K562 (cell line): ENCODE measurements around the gene BPI. TPM values are rescaled to one million over a fixed set of nuclear protein-coding genes. Genes with fewer than 3 reads are reported as not detected.

Source experiments
- ATAC-seq: fragments of 200-7000 bp; cut with Tn5 transposase; 3 replicates; pipeline ENCODE4 v1.9.1; 2020; ENCODE audit warnings: moderate library complexity
- BruUV-seq: library from RNA; stranded (reverse); fragments of 400-500 nt; replicated peaks from 2 replicates; lab custom pipeline; 2021; lab: Mats Ljungman, UMichigan
- CTCF ChIA-PET: fragments of 300-600 bp; formaldehyde crosslinking; extraction: SDS; loops from one replicate; lab custom pipeline; 2021; ENCODE audit warnings: low intra/inter-chr PET ratio; lab: Yijun Ruan, JAX
- POLR2A ChIA-PET: fragments of 300-600, 350-650 bp; sonication (Branson Sonifier 250); formaldehyde crosslinking; extraction: SDS; loops from one replicate; lab custom pipeline; 2021; ENCODE audit warnings: antibody characterized with exemption, inconsistent platforms; lab: Yijun Ruan, JAX
- DNase-seq, 4 experiments: peaks; one replicate each; pipeline versions ENCODE4 v3.0.0 to v3.0.0-alpha.2; 2011 to 2018; ENCODE audit warnings: low spot score in 3 of 4, mixed read lengths in 3 of 4; ENCODE audit errors: extremely low read depth in 1 of 4
- FAIRE-seq: peaks from 2 replicates; lab custom pipeline; 2011; peaks lifted over from hg19 to GRCh38; lab: Jason Lieb, UNC
- H2AFZ ChIP-seq: 2 replicates; pipeline ENCODE4 v1.6.0; 2011; ENCODE audit warnings: low read depth, low read length, control low read depth, inconsistent platforms
- H3K27ac ChIP-seq: fragments of 200-600 bp; 3 replicates; pipeline ENCODE4 v1.8.0; 2011; ENCODE audit warnings: low read depth, mild to moderate bottlenecking, control low read depth, inconsistent platforms, low read length, moderate library complexity, mixed read lengths; ENCODE audit errors: extremely low read depth
- H3K27me3 ChIP-seq, 2 experiments: fragments of 300-600 bp in 1 of 2; 2 replicates in 1 of 2; 3 replicates in 1 of 2; pipeline versions ENCODE4 v1.6.0 to v1.8.0; 2011; ENCODE audit warnings: inconsistent platforms in 2 of 2, low read length in 2 of 2, mild to moderate bottlenecking in 1 of 2, mixed read lengths in 1 of 2, moderate library complexity in 1 of 2; ENCODE audit not compliant: control insufficient read depth in 2 of 2, insufficient read depth in 2 of 2
- H3K36me3 ChIP-seq: fragments of 300-600 bp; 3 replicates; pipeline ENCODE4 v1.8.0; 2011; ENCODE audit warnings: mild to moderate bottlenecking, low read length, inconsistent platforms; ENCODE audit not compliant: control insufficient read depth, insufficient read depth
- H3K4me1 ChIP-seq, 2 experiments: fragments of 200-600 bp in 1 of 2; replicated peaks in 1 of 2; 2 replicates in 1 of 2; 3 replicates in 1 of 2; pipeline versions ENCODE4 v1.5.1 to v1.8.0; 2011; ENCODE audit warnings: inconsistent platforms in 2 of 2, low read length in 2 of 2, mild to moderate bottlenecking in 1 of 2, mixed read lengths in 1 of 2, moderate library complexity in 1 of 2; ENCODE audit not compliant: control insufficient read depth in 2 of 2, insufficient read depth in 2 of 2
- H3K4me2 ChIP-seq: 2 replicates; pipeline ENCODE4 v1.6.1; 2011; ENCODE audit warnings: low read length, control low read depth, inconsistent platforms, mixed read lengths; ENCODE audit not compliant: insufficient read depth
- H3K4me3 ChIP-seq: fragments of 200-600 bp; sonication (generic), shearing (Covaris generic); 2 replicates; pipeline ENCODE4 v1.5.1; 2016; ENCODE audit warnings: control low read depth, inconsistent platforms
- H3K79me2 ChIP-seq: fragments of 200-600 bp; 3 replicates; pipeline ENCODE4 v1.8.0; 2011; ENCODE audit warnings: low read length, inconsistent platforms; ENCODE audit not compliant: control insufficient read depth, insufficient read depth
- H3K9ac ChIP-seq, 2 experiments: 2 replicates each; pipeline versions ENCODE4 v1.6.0 to v1.6.1; 2011; ENCODE audit warnings: low read depth in 2 of 2, low read length in 2 of 2, control low read depth in 1 of 2, inconsistent platforms in 1 of 2, mild to moderate bottlenecking in 1 of 2, mixed read lengths in 1 of 2; ENCODE audit not compliant: insufficient read depth in 1 of 2
- H3K9me1 ChIP-seq: one replicate; pipeline ENCODE4 v1.6.0; 2011; ENCODE audit warnings: inconsistent platforms, mild to moderate bottlenecking, low read length, moderate library complexity; ENCODE audit not compliant: control insufficient read depth, insufficient read depth
- H3K9me3 ChIP-seq: replicated peaks from 2 replicates; pipeline ENCODE4 v1.5.1; 2011; ENCODE audit warnings: low read depth, low read length, inconsistent platforms; ENCODE audit not compliant: control insufficient read depth, insufficient read depth
- H4K20me1 ChIP-seq: replicated peaks from 2 replicates; pipeline ENCODE4 v1.6.1; 2011; ENCODE audit warnings: low read length, inconsistent platforms, mixed read lengths; ENCODE audit not compliant: control insufficient read depth, insufficient read depth
- FOXJ3 ChIP-seq: sonication (generic); formaldehyde crosslinking; IDR thresholded peaks from 2 replicates; pipeline ENCODE4 v1.4.0; 2020; ENCODE audit warnings: mild to moderate bottlenecking, missing genetic modification reagents
- GABPB1 ChIP-seq: sonication (generic); formaldehyde crosslinking; IDR thresholded peaks from 2 replicates; pipeline ENCODE4 v1.8.0; 2022; ENCODE audit warnings: mild to moderate bottlenecking, missing genetic modification reagents
- HDAC1 ChIP-seq, 2 experiments: fragments of 450-650 bp; IDR thresholded peaks; 2 replicates each; pipeline ENCODE4 v1.6.1; 2016 to 2017; ENCODE audit warnings: inconsistent platforms in 1 of 2, mild to moderate bottlenecking in 1 of 2, moderate library complexity in 1 of 2
- JUN ChIP-seq, 2 experiments: sonication (generic) in 1 of 2; formaldehyde crosslinking in 1 of 2; IDR thresholded peaks; 2 replicates each; pipeline versions ENCODE4 v1.6.1 to v1.8.0; 2012 to 2022; ENCODE audit warnings: borderline replicate concordance in 2 of 2, mild to moderate bottlenecking in 2 of 2, improper control_type of control experiment in 1 of 2, low read depth in 1 of 2, low read length in 1 of 2, missing genetic modification reagents in 1 of 2
- KDM1A ChIP-seq, 2 experiments: fragments of 450-650 bp; IDR thresholded peaks; 2 replicates each; pipeline ENCODE4 v1.6.1; 2016; ENCODE audit warnings: mild to moderate bottlenecking in 2 of 2
- POU5F1 ChIP-seq: fragments of 150-350 bp; IDR thresholded peaks from 2 replicates; pipeline ENCODE4 v1.6.1; 2014; ENCODE audit warnings: borderline replicate concordance, low read length, low read depth, mild to moderate bottlenecking; ENCODE audit not compliant: partially characterized antibody
- RB1 ChIP-seq: fragments of 450-650 bp; IDR thresholded peaks from 2 replicates; pipeline ENCODE4 v1.6.1; 2017; ENCODE audit warnings: low read depth, mild to moderate bottlenecking
- RNF219 ChIP-seq: fragments of 250-450 bp; sonication (Bioruptor Pico); IDR thresholded peaks from 2 replicates; pipeline ENCODE4 v1.5.0; 2022; ENCODE audit warnings: mild to moderate bottlenecking
- SIX5 ChIP-seq, 2 experiments: IDR thresholded peaks; 2 replicates each; pipeline ENCODE4 v1.6.1; 2011; ENCODE audit warnings: low read length in 2 of 2, borderline replicate concordance in 1 of 2, low read depth in 1 of 2, mild to moderate bottlenecking in 1 of 2, moderate library complexity in 1 of 2; ENCODE audit not compliant: insufficient read depth in 1 of 2
- TSC22D4 ChIP-seq: fragments of 450-650 bp; IDR thresholded peaks from 2 replicates; pipeline ENCODE4 v1.6.1; 2016; ENCODE audit warnings: missing genetic modification characterization, missing biosample characterization, control low read depth
- ZMIZ1 ChIP-seq, 2 experiments: fragments of 150-350 bp in 1 of 2; IDR thresholded peaks; 2 replicates each; pipeline ENCODE4 v1.6.1; 2012 to 2016; ENCODE audit warnings: low read depth in 2 of 2, low read length in 2 of 2, mild to moderate bottlenecking in 1 of 2, moderate library complexity in 1 of 2
- ZNF239 ChIP-seq: fragments of 250-450 bp; sonication (Bioruptor Pico); IDR thresholded peaks from 2 replicates; pipeline ENCODE4 v1.4.0; 2020; ENCODE audit warnings: mild to moderate bottlenecking
- WGBS: fragments of 100-300 bp; shearing (Covaris generic); methylation state at CpG from one replicate; pipeline ENCODE4 v1.1.6; 2016; ENCODE audit warnings: low coverage, mixed read lengths; ENCODE audit not compliant: insufficient coverage; ENCODE audit errors: missing lambda C conversion rate; 5-methylcytosine and 5-hydroxymethylcytosine counted together
- in situ Hi-C: fragments of 300-500 bp; cut with MboI; formaldehyde crosslinking; loops from 4 replicates; pipeline ENCODE4 v1.15.0; 2018; ENCODE audit warnings: inconsistent platforms, mixed read lengths
- intact Hi-C: fragments of 100-400 bp; cut with micrococcal nuclease; formaldehyde crosslinking; loops from 2 replicates; pipeline ENCODE4 v1.14.2; 2022
- polyA plus RNA-seq, 8 experiments: library from polyadenylated mRNA; depleted of rRNA in 4 of 8; stranded (reverse) in 5 of 8; unstranded in 3 of 8; fragments of >200 nt; fragmentation: Nextera tagmentation in 2 of 8; fragmentation: Illumina TruSeq in 1 of 8; extraction: Ambion mirVana in 2 of 8; extraction: Trizol in 1 of 8; gene quantifications; 2 replicates each; pipeline versions ENCODE4 v1.2.1 to v1.2.3, GENCODE V29; 2011 to 2014; ENCODE audit warnings: inconsistent platforms in 1 of 8, missing spikeins in 1 of 8
- total RNA-seq, 7 experiments: library from RNA; depleted of rRNA in 6 of 7; stranded (reverse); fragments of >200 nt in 6 of 7; fragmentation: Illumina TruSeq in 2 of 7; extraction: Trizol in 2 of 7; gene quantifications; 2 replicates each; pipeline versions ENCODE4 v1.2.1 to v1.2.3, GENCODE V29; 2011 to 2021; ENCODE audit warnings: low replicate concordance in 1 of 7
- TF ChIP-seq, protein P1 (sequence below): fragments of 450-650 bp; IDR thresholded peaks from 2 replicates; pipeline ENCODE4 v1.7.0; 2016; ENCODE audit warnings: borderline replicate concordance

BPI gene
- total and polyA plus RNA-seq, 9 of the 15 experiments (the other 6 are each of a cell fraction or from before 2014, with no cell fraction given), result not detected

- TF ChIP-seq, protein P1, sequence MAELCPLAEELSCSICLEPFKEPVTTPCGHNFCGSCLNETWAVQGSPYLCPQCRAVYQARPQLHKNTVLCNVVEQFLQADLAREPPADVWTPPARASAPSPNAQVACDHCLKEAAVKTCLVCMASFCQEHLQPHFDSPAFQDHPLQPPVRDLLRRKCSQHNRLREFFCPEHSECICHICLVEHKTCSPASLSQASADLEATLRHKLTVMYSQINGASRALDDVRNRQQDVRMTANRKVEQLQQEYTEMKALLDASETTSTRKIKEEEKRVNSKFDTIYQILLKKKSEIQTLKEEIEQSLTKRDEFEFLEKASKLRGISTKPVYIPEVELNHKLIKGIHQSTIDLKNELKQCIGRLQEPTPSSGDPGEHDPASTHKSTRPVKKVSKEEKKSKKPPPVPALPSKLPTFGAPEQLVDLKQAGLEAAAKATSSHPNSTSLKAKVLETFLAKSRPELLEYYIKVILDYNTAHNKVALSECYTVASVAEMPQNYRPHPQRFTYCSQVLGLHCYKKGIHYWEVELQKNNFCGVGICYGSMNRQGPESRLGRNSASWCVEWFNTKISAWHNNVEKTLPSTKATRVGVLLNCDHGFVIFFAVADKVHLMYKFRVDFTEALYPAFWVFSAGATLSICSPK, result no peak
- TF ChIP-seq ZMIZ1 (IDR thresholded peaks at IDR 0.05; ENCODE audit: low read depth in 2 of 2, low read length in 2 of 2) (no peak), FOXJ3 (no peak), RB1 (no peak), POU5F1 (no peak)
- TF ChIP-seq, all 486 proteins: peak for 0
Observed at GRCh38 chr20:38311491-38311890, 7.5 kb downstream of the BPI start (continued).

DNA sequence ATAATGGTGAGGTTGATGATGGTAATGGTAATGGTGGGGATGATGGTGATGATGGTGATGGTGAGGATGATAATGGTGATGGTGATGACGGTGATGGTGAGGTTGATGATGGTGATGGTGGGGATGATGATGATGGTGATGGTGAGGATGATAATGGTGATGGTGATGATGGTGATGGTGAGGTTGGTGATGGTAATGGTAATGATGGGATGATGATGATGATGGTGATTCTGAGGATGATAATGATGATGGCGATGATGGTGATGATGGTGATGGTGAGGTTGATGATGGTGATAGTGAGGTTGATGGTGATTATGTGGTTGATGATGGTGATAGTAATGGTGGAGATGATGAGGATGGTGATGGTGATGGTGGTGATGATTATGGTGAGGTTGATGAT, 9.7 kb downstream of the BPI start:
- Histone ChIP-seq H2AFZ (no peak overlapping the region), H3K79me2 (no peaks in the 10 kb centered on the region), H3K9me1 (no peaks in the 10 kb centered on the region), H3K4me3 (no peak overlapping the region), H3K9me3 (0 out of 2 replicates have a peak, but pooled peaks cover 6% of the 10 kb centered on the region), H3K36me3 (no peaks in the 10 kb centered on the region), H4K20me1 (no peaks in the 10 kb centered on the region), H3K9ac (no peak overlapping the region), H3K27ac (no peak overlapping the region), H3K4me2 (no peak overlapping the region), H3K4me1 (no peaks in the 10 kb centered on the region), H3K27me3 (peaks cover 10 to 23% of the 10 kb centered on the region in 2 experiments)
- CTCF ChIA-PET, result no interaction called here
- no peak for ATAC-seq
- POLR2A ChIA-PET, result no interaction called here
- WGBS, result 0% methylated on average over 2 of the region's 2 CpGs
- in situ Hi-C loops, result no loop called here
- BruUV-seq, result no TSS peak
- intact Hi-C loops, result no loop called here
- FAIRE-seq, result no peak
- no peak for DNase-seq
- no peak for TF ChIP-seq JUN (IDR thresholded peaks at IDR 0.05; ENCODE audit: borderline replicate concordance, low read depth, low read length)
- no peak for TF ChIP-seq JUN (CRISPR knock-in tag; IDR thresholded peaks at IDR 0.05; ENCODE audit: borderline replicate concordance)
- TF ChIP-seq KDM1A (IDR thresholded peaks at IDR 0.05), result peak; percentile 37 to 40; a peak in 3 of 4 replicates
- TF ChIP-seq GABPB1, result no peak
- TF ChIP-seq RNF219, result no peak
- no peak for TF ChIP-seq ZNF239
- peak; percentile 12; the same call in 1 of the 2 replicates for TF ChIP-seq TSC22D4
- TF ChIP-seq SIX5 (IDR thresholded peaks at IDR 0.05; ENCODE audit: borderline replicate concordance in 1 of 2, insufficient read depth in 1 of 2, low read depth in 1 of 2, low read length in 2 of 2), result no peak
- peak in 1 of 2 experiments; percentile 49; a peak in 1 of 4 replicates for TF ChIP-seq HDAC1 (IDR thresholded peaks at IDR 0.05)
